GM18507 (cell line): ENCODE data around the gene ARID4A.
"Not testable (repeated sequence)": the region's sequence is repeated elsewhere in the genome, so short reads cannot be mapped to it uniquely, and the experiment has no call there.

Source experiments
- DNase-seq: peaks from one replicate; pipeline ENCODE4 v3.0.0; 2011; ENCODE audit warnings: low read depth; ENCODE audit not compliant: insufficient read length; ENCODE audit errors: extremely low spot score
- FAIRE-seq: peaks from 2 replicates; lab custom pipeline; 2011; peaks lifted over from hg19 to GRCh38; lab: Jason Lieb, UNC

Gene ARID4A

DNA sequence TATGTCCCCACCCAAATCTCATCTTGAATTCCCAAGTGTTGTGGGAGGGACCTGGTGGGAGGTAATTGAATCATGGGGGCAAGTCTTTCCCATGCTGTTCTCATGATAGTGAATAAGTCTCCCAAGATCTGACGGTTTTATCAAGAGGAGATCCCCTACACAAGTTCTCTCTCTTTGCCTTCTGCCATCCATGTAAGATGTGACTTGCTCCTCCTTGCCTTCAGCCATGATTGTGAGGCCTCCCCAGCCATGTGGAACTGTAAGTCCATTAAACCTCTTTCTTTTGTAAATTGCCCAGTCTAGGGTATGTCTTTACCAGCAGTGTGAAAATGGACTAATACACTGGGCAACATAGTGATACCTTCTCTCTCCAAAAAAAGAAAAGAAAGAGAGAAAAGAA lies 118.6 kb downstream of the ARID4A start:
- FAIRE-seq, DNase-seq: not testable (repeated sequence)
